ENCODE results near the gene APMAP.

APMAP gene

GRCh38 chr20:24969186-24970029, 23.1 kb downstream of the APMAP start:
- no peaks in the 10 kb centered on the region for H3F3A ChIP-seq (ENCODE audit: insufficient read depth)
- H3K4me3 ChIP-seq (ENCODE audit: insufficient read depth, low read length, poor library complexity, severe bottlenecking) = no peak overlapping the region
- H3K27ac ChIP-seq (ENCODE audit: low read depth, low read length) = no peak overlapping the region
- no peak overlapping the region for H2AFZ ChIP-seq (ENCODE audit: low read depth, low read length, severe bottlenecking)
- no peak for TF ChIP-seq CTCF (IDR thresholded peaks at IDR 0.05; ENCODE audit: insufficient read depth, low read length, poor library complexity, severe bottlenecking)
- TF ChIP-seq EZH2phosphoT487 (conservative IDR thresholded peaks at IDR 0.05; ENCODE audit: low read length) = no peak
- H3K9ac ChIP-seq (ENCODE audit: low read length) = no peak overlapping the region
- no peaks in the 10 kb centered on the region for H3K9me2 ChIP-seq (replicated peaks; ENCODE audit: insufficient read depth, low read length)
- H3K36me3 ChIP-seq (ENCODE audit: low read length) = no peaks in the 10 kb centered on the region
- H3K27me3 ChIP-seq (ENCODE audit: low read length) = no peaks in the 10 kb centered on the region
- no peak overlapping the region for H3K4me2 ChIP-seq (ENCODE audit: low read depth, low read length, poor library complexity, severe bottlenecking)
- no peaks in the 10 kb centered on the region for H3K79me2 ChIP-seq (ENCODE audit: insufficient read depth, low read length)
- no peaks in the 10 kb centered on the region for H4K20me1 ChIP-seq (ENCODE audit: low read depth, low read length)
- H3K9me3 ChIP-seq (ENCODE audit: insufficient read depth, low read length) = no peaks in the 10 kb centered on the region

GRCh38 chr20:24968278-24968800, 24.2 kb downstream of the APMAP start:
- TF ChIP-seq CTCF (IDR thresholded peaks at IDR 0.05; ENCODE audit: insufficient read depth, low read length, poor library complexity, severe bottlenecking) (no peak), EZH2phosphoT487 (conservative IDR thresholded peaks at IDR 0.05; ENCODE audit: low read length) (no peak)
- no peak overlapping the region for H3K9ac ChIP-seq (ENCODE audit: low read length)
- no peaks in the 10 kb centered on the region for H3K79me2 ChIP-seq (ENCODE audit: insufficient read depth, low read length)
- no peaks in the 10 kb centered on the region for H3K9me3 ChIP-seq (ENCODE audit: insufficient read depth, low read length)
- no peak overlapping the region for H2AFZ ChIP-seq (ENCODE audit: low read depth, low read length, severe bottlenecking)
- no peak overlapping the region for H3K27ac ChIP-seq (ENCODE audit: low read depth, low read length)
- H3K9me2 ChIP-seq (replicated peaks; ENCODE audit: insufficient read depth, low read length) = no peaks in the 10 kb centered on the region
- no peaks in the 10 kb centered on the region for H3F3A ChIP-seq (ENCODE audit: insufficient read depth)
- H3K36me3 ChIP-seq (ENCODE audit: low read length) = no peaks in the 10 kb centered on the region
- H3K4me3 ChIP-seq (ENCODE audit: insufficient read depth, low read length, poor library complexity, severe bottlenecking) = no peak overlapping the region
- no peaks in the 10 kb centered on the region for H3K27me3 ChIP-seq (ENCODE audit: low read length)
- H3K4me2 ChIP-seq (ENCODE audit: low read depth, low read length, poor library complexity, severe bottlenecking) = no peak overlapping the region
- no peaks in the 10 kb centered on the region for H4K20me1 ChIP-seq (ENCODE audit: low read depth, low read length)

- Histone ChIP-seq H3K4me2 (ENCODE audit: low read depth, low read length, poor library complexity, severe bottlenecking) (no peak overlapping the region), H3K36me3 (ENCODE audit: low read length) (no peaks in the 10 kb centered on the region)
Observed at GRCh38 chr20:24966317-24967012, 26.1 kb downstream of the APMAP start.

More at GRCh38 chr20:24966317-24967012, 26.1 kb downstream of the APMAP start:
- no peaks in the 10 kb centered on the region for H3K27me3 ChIP-seq (ENCODE audit: low read length)
- no peaks in the 10 kb centered on the region for H3K79me2 ChIP-seq (ENCODE audit: insufficient read depth, low read length)
- H3K9me2 ChIP-seq (replicated peaks; ENCODE audit: insufficient read depth, low read length) = no peaks in the 10 kb centered on the region
- H4K20me1 ChIP-seq (ENCODE audit: low read depth, low read length) = no peaks in the 10 kb centered on the region
- H3K4me3 ChIP-seq (ENCODE audit: insufficient read depth, low read length, poor library complexity, severe bottlenecking) = no peak overlapping the region
- no peaks in the 10 kb centered on the region for H3K9me3 ChIP-seq (ENCODE audit: insufficient read depth, low read length)
- TF ChIP-seq EZH2phosphoT487 (conservative IDR thresholded peaks at IDR 0.05; ENCODE audit: low read length) = no peak
- TF ChIP-seq CTCF (IDR thresholded peaks at IDR 0.05; ENCODE audit: insufficient read depth, low read length, poor library complexity, severe bottlenecking) = no peak
- no peaks in the 10 kb centered on the region for H3F3A ChIP-seq (ENCODE audit: insufficient read depth)
- no peak overlapping the region for H2AFZ ChIP-seq (ENCODE audit: low read depth, low read length, severe bottlenecking)
- H3K27ac ChIP-seq (ENCODE audit: low read depth, low read length) = no peak overlapping the region
- H3K9ac ChIP-seq (ENCODE audit: low read length) = no peak overlapping the region
